ENCODE data around the gene ITPK1.

Gene ITPK1

GRCh38 chr14:92906823-92907222 lies 208.9 kb downstream of the ITPK1 start:
- DNase-seq = no peak

GRCh38 chr14:92906420-92906819 lies 209.3 kb downstream of the ITPK1 start:
- no peak for DNase-seq

GRCh38 chr14:92905667-92906066 lies 210.1 kb downstream of the ITPK1 start:
- DNase-seq = no peak

GRCh38 chr14:92903359-92903758 lies 212.4 kb downstream of the ITPK1 start:
- no peak for DNase-seq

GRCh38 chr14:92902726-92903125 lies 213.0 kb downstream of the ITPK1 start:
- no peak for DNase-seq

GRCh38 chr14:92902191-92902590 lies 213.5 kb downstream of the ITPK1 start:
- DNase-seq = no peak

GRCh38 chr14:92900660-92901059 lies 215.1 kb downstream of the ITPK1 start:
- DNase-seq = no peak

GRCh38 chr14:92898566-92899131 lies 217.1 kb downstream of the ITPK1 start:
- no peak for DNase-seq

GRCh38 chr14:92897922-92898565 lies 217.7 kb downstream of the ITPK1 start:
- no peak for DNase-seq

- no peak for DNase-seq
Observed at GRCh38 chr14:92895352-92895878, 220.3 kb downstream of the ITPK1 start.

- no peak for DNase-seq
Observed at GRCh38 chr14:92892589-92892988, 223.1 kb downstream of the ITPK1 start.

GRCh38 chr14:92890830-92891588 lies 224.7 kb downstream of the ITPK1 start:
- no peak for DNase-seq

- no peak for DNase-seq
Observed at GRCh38 chr14:92888896-92889295, 226.8 kb downstream of the ITPK1 start.

GRCh38 chr14:92887157-92887556 lies 228.6 kb downstream of the ITPK1 start:
- DNase-seq = no peak
